Measurements from ENCODE around the gene RELT.

RELT gene, protein sequence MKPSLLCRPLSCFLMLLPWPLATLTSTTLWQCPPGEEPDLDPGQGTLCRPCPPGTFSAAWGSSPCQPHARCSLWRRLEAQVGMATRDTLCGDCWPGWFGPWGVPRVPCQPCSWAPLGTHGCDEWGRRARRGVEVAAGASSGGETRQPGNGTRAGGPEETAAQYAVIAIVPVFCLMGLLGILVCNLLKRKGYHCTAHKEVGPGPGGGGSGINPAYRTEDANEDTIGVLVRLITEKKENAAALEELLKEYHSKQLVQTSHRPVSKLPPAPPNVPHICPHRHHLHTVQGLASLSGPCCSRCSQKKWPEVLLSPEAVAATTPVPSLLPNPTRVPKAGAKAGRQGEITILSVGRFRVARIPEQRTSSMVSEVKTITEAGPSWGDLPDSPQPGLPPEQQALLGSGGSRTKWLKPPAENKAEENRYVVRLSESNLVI

DNA sequence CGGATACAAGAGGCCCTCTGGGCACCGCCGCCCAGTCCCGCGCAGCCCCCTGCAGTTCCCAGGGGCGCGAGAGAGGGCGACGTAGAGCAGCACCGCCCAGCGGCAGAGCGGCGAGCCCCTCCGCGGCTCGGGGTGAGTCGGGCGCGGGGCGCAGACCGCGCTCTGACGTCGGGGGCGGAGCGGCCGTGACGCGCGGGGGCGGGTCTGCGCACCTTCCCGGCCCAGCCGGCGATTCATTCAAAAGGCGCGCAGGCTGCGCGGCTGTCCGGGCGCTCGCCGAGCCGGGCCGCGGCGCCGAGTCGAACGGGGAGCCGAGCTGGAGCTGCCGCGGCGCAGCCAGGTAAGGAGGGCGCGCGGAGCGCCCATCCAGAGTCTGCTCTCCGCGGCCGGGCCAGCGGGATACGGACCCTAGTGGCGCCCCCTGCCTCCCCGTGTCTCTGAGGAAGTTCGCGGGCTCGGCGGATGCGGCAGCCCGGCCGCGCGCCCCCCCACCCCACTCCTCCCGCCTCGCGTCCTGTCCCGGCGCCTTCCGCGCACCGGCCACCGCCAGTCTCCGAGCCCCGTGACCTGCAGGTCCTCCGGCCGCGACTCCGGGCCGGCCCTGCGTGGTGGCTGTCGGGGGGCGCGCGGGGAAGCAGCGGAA lies at the start of gene RELT:
Gene RELT (plus strand): TSS at position 240 of the 643 bp plus-strand sequence. CDS start 12,738 bp downstream, outside the sequence.
- Histone ChIP-seq H3K27ac (ENCODE audit: low read depth, low read length, poor library complexity, severe bottlenecking) (peak within 1 kb of the TSS; percentile 31), H3K27me3 (ENCODE audit: insufficient read depth, low read length) (no peaks in the 10 kb centered on the region), H3F3A (ENCODE audit: insufficient read depth, low read length) (no peaks in the 10 kb centered on the region), H3K79me2 (ENCODE audit: insufficient read depth, low read length) (peaks cover 13% of the 10 kb centered on the region; the same call in 1 of the 2 replicates), H3K9me3 (ENCODE audit: low read length) (no peaks in the 10 kb centered on the region), H4K20me1 (ENCODE audit: insufficient read depth, low read length) (no peaks in the 10 kb centered on the region), H3K4me1 (ENCODE audit: insufficient read depth, low read length, severe bottlenecking) (peaks cover 47% of the 10 kb centered on the region), H3K4me2 (ENCODE audit: low read length) (peak within 1 kb of the TSS; percentile 78), H2AFZ (ENCODE audit: low read length) (no peak within 1 kb of the TSS), H3K9me2 (ENCODE audit: low read depth, low read length) (no peaks in the 10 kb centered on the region), H3K9ac (ENCODE audit: low read length) (peak within 1 kb of the TSS; percentile 93), H3K4me3 (ENCODE audit: low read depth, low read length, poor library complexity, severe bottlenecking) (peak within 1 kb of the TSS; percentile 95), H3K36me3 (ENCODE audit: insufficient read depth, low read length) (peaks cover 3% of the 10 kb centered on the region; the same call in 1 of the 2 replicates)
- TF ChIP-seq EZH2 (IDR thresholded peaks at IDR 0.05; ENCODE audit: borderline replicate concordance, low read length): no peak
- TF ChIP-seq, protein P1, sequence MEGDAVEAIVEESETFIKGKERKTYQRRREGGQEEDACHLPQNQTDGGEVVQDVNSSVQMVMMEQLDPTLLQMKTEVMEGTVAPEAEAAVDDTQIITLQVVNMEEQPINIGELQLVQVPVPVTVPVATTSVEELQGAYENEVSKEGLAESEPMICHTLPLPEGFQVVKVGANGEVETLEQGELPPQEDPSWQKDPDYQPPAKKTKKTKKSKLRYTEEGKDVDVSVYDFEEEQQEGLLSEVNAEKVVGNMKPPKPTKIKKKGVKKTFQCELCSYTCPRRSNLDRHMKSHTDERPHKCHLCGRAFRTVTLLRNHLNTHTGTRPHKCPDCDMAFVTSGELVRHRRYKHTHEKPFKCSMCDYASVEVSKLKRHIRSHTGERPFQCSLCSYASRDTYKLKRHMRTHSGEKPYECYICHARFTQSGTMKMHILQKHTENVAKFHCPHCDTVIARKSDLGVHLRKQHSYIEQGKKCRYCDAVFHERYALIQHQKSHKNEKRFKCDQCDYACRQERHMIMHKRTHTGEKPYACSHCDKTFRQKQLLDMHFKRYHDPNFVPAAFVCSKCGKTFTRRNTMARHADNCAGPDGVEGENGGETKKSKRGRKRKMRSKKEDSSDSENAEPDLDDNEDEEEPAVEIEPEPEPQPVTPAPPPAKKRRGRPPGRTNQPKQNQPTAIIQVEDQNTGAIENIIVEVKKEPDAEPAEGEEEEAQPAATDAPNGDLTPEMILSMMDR (IDR thresholded peaks at IDR 0.05; ENCODE audit: low read length): peak; percentile 78

DNA sequence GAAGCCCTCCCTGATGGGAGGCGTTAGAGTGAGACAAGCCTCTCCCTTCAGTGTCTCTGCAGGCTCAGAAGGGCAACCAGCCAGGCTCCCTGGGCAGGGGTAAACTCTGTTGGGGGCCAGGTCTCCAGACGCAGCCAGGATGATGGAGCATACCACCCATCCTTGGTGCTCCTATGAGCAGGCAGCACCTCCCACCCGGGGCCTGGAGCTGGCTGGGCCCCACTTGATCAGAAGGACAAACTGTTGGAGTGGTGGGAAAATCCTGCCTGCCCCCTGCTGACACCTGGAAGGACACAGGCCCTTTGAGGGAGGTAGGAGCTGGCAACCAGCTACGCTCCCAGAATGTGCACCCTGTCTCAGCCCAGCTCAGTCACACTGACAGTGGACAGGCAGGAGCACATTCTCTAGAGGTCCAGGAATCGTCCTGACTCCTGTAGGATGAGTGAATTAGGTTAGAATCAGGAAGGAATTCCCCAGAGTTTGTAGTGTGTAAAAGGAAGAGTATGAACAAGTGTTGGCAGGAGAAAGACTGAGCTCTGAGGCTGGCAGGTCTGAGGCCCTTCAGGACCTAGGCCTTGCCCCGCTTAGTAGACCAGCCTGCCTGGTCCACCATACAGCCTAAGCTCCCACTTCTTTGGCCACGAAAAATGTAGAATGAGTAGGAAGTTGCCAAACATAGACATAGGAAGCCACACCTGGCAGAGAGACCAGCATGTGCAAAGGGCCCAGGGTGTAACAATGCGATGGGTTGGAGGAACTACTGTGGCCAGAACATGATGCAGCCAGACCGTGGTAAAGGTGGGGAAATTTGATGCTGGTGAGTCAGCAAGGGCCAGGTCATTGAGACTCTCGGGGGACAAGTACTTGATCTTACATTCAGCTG lies 49.0 kb upstream of the RELT start:
- Histone ChIP-seq H4K20me1 (ENCODE audit: insufficient read depth, low read length) (no peaks in the 10 kb centered on the region), H3K27me3 (ENCODE audit: insufficient read depth, low read length) (no peaks in the 10 kb centered on the region), H3K4me3 (ENCODE audit: low read depth, low read length, poor library complexity, severe bottlenecking) (no peak overlapping the region), H3K27ac (ENCODE audit: low read depth, low read length, poor library complexity, severe bottlenecking) (no peak overlapping the region), H2AFZ (ENCODE audit: low read length) (no peak overlapping the region), H3K9me2 (ENCODE audit: low read depth, low read length) (no peaks in the 10 kb centered on the region), H3K9me3 (ENCODE audit: low read length) (no peaks in the 10 kb centered on the region), H3K36me3 (ENCODE audit: insufficient read depth, low read length) (no peaks in the 10 kb centered on the region), H3K9ac (ENCODE audit: low read length) (no peak overlapping the region), H3K4me1 (ENCODE audit: insufficient read depth, low read length, severe bottlenecking) (no peaks in the 10 kb centered on the region), H3K4me2 (ENCODE audit: low read length) (no peak overlapping the region), H3K79me2 (ENCODE audit: insufficient read depth, low read length) (no peaks in the 10 kb centered on the region), H3F3A (ENCODE audit: insufficient read depth, low read length) (no peaks in the 10 kb centered on the region)
- TF ChIP-seq EZH2 (IDR thresholded peaks at IDR 0.05; ENCODE audit: borderline replicate concordance, low read length): no peak
- TF ChIP-seq, protein P1 (IDR thresholded peaks at IDR 0.05; ENCODE audit: low read length): no peak

DNA sequence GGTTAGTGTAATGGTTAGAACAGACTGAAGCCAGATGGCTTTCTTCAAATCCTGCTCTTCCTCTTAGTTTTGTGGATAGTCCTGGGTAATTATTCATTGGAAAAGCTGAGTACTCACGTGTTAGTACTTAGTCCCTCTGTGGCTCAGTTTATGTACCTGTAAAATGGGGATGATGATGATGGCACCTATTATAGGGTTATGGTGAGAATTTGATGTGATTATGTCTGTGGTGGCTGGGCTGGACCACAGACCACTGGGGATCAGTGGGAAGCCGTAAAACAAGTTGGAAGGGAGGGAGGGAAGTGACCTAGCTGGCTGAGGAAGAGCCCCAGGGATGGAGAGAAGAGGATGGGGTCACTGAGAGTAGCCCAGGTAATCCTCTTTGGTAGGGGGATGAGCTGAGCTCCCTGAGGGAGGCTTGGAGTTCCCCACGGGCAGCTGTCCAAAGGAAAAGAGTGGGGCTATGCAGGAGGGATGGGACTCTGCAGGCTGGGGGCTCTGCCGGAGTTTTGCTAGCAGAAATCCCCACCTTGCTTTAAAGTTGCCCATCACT lies 48.3 kb upstream of the RELT start:
- TF ChIP-seq EZH2 (IDR thresholded peaks at IDR 0.05; ENCODE audit: borderline replicate concordance, low read length): no peak
- TF ChIP-seq, protein P1 (IDR thresholded peaks at IDR 0.05; ENCODE audit: low read length): no peak
- Histone ChIP-seq H3K27me3 (ENCODE audit: insufficient read depth, low read length) (no peaks in the 10 kb centered on the region), H3F3A (ENCODE audit: insufficient read depth, low read length) (no peaks in the 10 kb centered on the region), H3K9ac (ENCODE audit: low read length) (no peak overlapping the region), H2AFZ (ENCODE audit: low read length) (no peak overlapping the region), H3K4me2 (ENCODE audit: low read length) (no peak overlapping the region), H4K20me1 (ENCODE audit: insufficient read depth, low read length) (no peaks in the 10 kb centered on the region), H3K79me2 (ENCODE audit: insufficient read depth, low read length) (no peaks in the 10 kb centered on the region), H3K4me1 (ENCODE audit: insufficient read depth, low read length, severe bottlenecking) (no peaks in the 10 kb centered on the region), H3K9me3 (ENCODE audit: low read length) (no peaks in the 10 kb centered on the region), H3K9me2 (ENCODE audit: low read depth, low read length) (no peaks in the 10 kb centered on the region), H3K36me3 (ENCODE audit: insufficient read depth, low read length) (no peaks in the 10 kb centered on the region), H3K27ac (ENCODE audit: low read depth, low read length, poor library complexity, severe bottlenecking) (no peak overlapping the region), H3K4me3 (ENCODE audit: low read depth, low read length, poor library complexity, severe bottlenecking) (no peak overlapping the region)
